HEK293 (cell line): ENCODE results near the gene CDC42EP3.

Experiments used
- CTCF ChIP-seq: fragments of 450-650 bp; formaldehyde crosslinking; IDR thresholded peaks from 2 replicates; pipeline ENCODE4 v1.5.1; 2016; ENCODE audit warnings: missing biosample characterization, missing genetic modification characterization
- GLIS1 ChIP-seq: fragments of 450-650 bp; formaldehyde crosslinking; IDR thresholded peaks from 2 replicates; pipeline ENCODE4 v1.5.1; 2016; ENCODE audit warnings: missing biosample characterization, missing genetic modification characterization
- INSM2 ChIP-seq: fragments of 450-650 bp; formaldehyde crosslinking; IDR thresholded peaks from 2 replicates; pipeline ENCODE4 v1.5.1; 2016; ENCODE audit warnings: missing biosample characterization, missing genetic modification characterization
- REST ChIP-seq: fragments of 450-650 bp; formaldehyde crosslinking; IDR thresholded peaks from 2 replicates; pipeline ENCODE4 v1.5.1; 2016; ENCODE audit warnings: missing biosample characterization, missing genetic modification characterization
- ZBTB17 ChIP-seq: fragments of 450-650 bp; formaldehyde crosslinking; IDR thresholded peaks from 2 replicates; pipeline ENCODE4 v1.5.1; 2016; ENCODE audit warnings: missing biosample characterization, missing genetic modification characterization
- ZFP41 ChIP-seq: fragments of 450-650 bp; formaldehyde crosslinking; IDR thresholded peaks from 2 replicates; pipeline ENCODE4 v1.5.1; 2016; ENCODE audit warnings: missing biosample characterization, missing genetic modification characterization, borderline replicate concordance
- ZNF23 ChIP-seq: fragments of 450-650 bp; formaldehyde crosslinking; IDR thresholded peaks from 2 replicates; pipeline ENCODE4 v1.5.1; 2016; ENCODE audit warnings: missing biosample characterization, missing genetic modification characterization, borderline replicate concordance
- ZNF274 ChIP-seq, 2 experiments: fragments of 200-500 bp in 1 of 2; fragments of 450-650 bp in 1 of 2; sonication (Bioruptor generic) in 1 of 2; formaldehyde crosslinking in 1 of 2; IDR thresholded peaks; 2 replicates each; pipeline versions ENCODE4 v1.5.1 to v1.6.1; 2014 to 2016; ENCODE audit warnings: borderline replicate concordance in 1 of 2, inconsistent platforms in 1 of 2, low read length in 1 of 2, missing biosample characterization in 1 of 2, missing genetic modification characterization in 1 of 2
- ZNF350 ChIP-seq: fragments of 450-650 bp; formaldehyde crosslinking; IDR thresholded peaks from 2 replicates; pipeline ENCODE4 v1.5.0; 2017; ENCODE audit warnings: missing biosample characterization, mild to moderate bottlenecking, missing genetic modification characterization
- ZNF530 ChIP-seq: fragments of 450-650 bp; formaldehyde crosslinking; IDR thresholded peaks from 2 replicates; pipeline ENCODE4 v1.5.1; 2016; ENCODE audit warnings: low read depth, missing biosample characterization, missing genetic modification characterization
- ZNF645 ChIP-seq: fragments of 450-650 bp; formaldehyde crosslinking; IDR thresholded peaks from 2 replicates; pipeline ENCODE4; 2016; ENCODE audit warnings: missing biosample characterization, missing genetic modification characterization
- ZNF670 ChIP-seq: fragments of 450-650 bp; formaldehyde crosslinking; IDR thresholded peaks from 2 replicates; pipeline ENCODE4 v1.5.1; 2016; ENCODE audit warnings: missing biosample characterization, missing genetic modification characterization, low read depth
- ZSCAN30 ChIP-seq: fragments of 450-650 bp; IDR thresholded peaks from 2 replicates; pipeline ENCODE4 v1.5.1; 2018; ENCODE audit warnings: missing biosample characterization, mild to moderate bottlenecking, missing genetic modification characterization, moderate library complexity

- no peak for TF ChIP-seq CTCF
- no peak for TF ChIP-seq REST (tag by site-specific recombination)
- no peak for TF ChIP-seq ZNF530 (tag by site-specific recombination)
- no peak for TF ChIP-seq ZNF274 (IDR thresholded peaks at IDR 0.05; ENCODE audit: low read length)
- TF ChIP-seq ZNF274 (tag by site-specific recombination; IDR thresholded peaks at IDR 0.05; ENCODE audit: borderline replicate concordance), result no peak
- no peak for TF ChIP-seq ZNF350
- no peak for TF ChIP-seq ZBTB17 (tag by site-specific recombination)
- TF ChIP-seq INSM2 (tag by site-specific recombination), result no peak
- no peak for TF ChIP-seq GLIS1 (tag by site-specific recombination)
- TF ChIP-seq ZNF645 (tag by site-specific recombination), result no peak
- TF ChIP-seq ZSCAN30 (tag by site-specific recombination), result no peak
- no peak for TF ChIP-seq ZNF23 (tag by site-specific recombination)
- no peak for TF ChIP-seq ZNF670 (tag by site-specific recombination)
- no peak for TF ChIP-seq ZFP41 (tag by site-specific recombination)
Measured at GRCh38 chr2:37635504-37636380, 35.7 kb downstream of the CDC42EP3 start.
